ENCODE data around the gene PRKCH.

DNA sequence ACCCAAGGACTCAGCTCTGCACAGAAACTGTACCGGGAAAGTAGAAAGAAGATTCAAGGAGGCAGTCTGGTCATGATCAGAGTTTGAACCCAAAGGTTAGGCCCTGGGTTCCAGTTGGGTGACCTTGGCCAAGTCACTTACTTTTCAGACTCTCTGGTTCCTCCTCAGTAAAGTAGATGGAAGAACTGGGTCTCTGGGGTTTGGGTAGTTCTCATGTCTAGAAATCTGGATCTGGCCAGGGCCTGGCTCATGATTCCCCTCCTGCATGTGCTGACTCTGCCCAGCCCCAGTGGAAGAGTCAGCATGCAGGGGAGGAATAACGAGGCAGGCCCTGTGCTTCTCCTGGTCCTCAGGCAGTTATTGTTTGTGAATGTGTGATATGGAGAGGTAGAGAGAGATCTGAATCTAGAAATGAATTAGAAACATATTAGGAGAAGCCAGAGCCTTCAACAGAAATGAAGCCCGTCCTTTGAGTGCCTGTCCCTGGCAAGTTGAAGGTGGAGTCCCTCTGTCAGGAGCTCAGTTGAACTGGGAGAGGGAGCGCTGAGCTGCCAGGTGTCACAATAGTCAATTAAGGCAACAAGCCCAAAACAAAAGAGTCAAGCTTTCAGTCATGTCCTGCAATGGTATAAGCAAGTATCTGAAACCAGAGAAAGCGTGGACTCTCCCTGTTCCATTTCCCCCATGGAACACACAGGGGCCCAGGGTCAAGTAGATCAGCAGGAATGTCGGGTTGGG lies 242.7 kb downstream of the PRKCH start:
- TF ChIP-seq ZFP30 (CRISPR knock-in tag; IDR thresholded peaks at IDR 0.05) (no peak), PATZ1 (CRISPR knock-in tag; IDR thresholded peaks at IDR 0.05; ENCODE audit: borderline replicate concordance) (no peak), ZNF70 (CRISPR knock-in tag; IDR thresholded peaks at IDR 0.05) (no peak), CSDC2 (CRISPR knock-in tag; IDR thresholded peaks at IDR 0.05) (no peak; the same call in 1 of the 2 replicates), ZFP3 (CRISPR knock-in tag; IDR thresholded peaks at IDR 0.05) (no peak), GLIS3 (CRISPR knock-in tag; IDR thresholded peaks at IDR 0.05) (no peak), RARB (CRISPR knock-in tag; IDR thresholded peaks at IDR 0.05) (no peak)

All from SK-N-SH treated with all-trans-retinoic acid at 6 μM for 48 hours (cell line).